HG03159 (cell line): ENCODE data around the gene ANKRD13B.

ENCODE experiments used
- ATAC-seq: cut with Tn5 transposase; IDR thresholded peaks from one replicate; pipeline ENCODE4 v1.9.1; 2021; ENCODE audit warnings: mild to moderate bottlenecking, moderate library complexity; ENCODE audit not compliant: unreplicated experiment

The ANKRD13B gene

DNA sequence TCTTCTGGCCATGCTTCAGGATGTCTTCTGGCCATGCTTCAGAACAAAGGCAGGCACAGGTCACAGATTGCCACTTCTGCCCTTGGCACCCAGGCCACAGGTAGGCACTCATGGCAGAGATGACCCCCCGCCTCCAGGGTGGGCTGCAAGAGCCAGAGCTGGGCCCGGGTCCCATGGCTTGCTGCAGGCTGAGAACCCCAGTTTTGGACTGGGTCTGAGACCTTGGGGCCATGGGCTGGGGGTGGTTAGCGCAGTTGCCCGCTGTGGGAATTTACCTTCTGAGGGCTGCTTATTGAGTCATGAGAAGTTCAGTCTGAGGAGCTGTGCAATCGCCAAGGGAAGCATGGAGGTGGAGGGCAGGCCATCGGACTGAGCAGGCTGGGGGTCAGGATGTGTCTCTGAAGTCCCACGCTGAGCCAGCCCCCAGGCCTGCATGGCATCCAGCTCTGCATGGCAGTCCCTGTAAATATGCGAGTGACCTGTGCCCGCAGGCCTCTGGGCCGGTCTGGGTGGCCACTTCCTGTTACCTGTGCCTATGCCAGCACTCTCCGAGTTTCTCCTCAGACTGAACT lies 1.7 kb downstream of the ANKRD13B start:
- ATAC-seq: no peak

DNA sequence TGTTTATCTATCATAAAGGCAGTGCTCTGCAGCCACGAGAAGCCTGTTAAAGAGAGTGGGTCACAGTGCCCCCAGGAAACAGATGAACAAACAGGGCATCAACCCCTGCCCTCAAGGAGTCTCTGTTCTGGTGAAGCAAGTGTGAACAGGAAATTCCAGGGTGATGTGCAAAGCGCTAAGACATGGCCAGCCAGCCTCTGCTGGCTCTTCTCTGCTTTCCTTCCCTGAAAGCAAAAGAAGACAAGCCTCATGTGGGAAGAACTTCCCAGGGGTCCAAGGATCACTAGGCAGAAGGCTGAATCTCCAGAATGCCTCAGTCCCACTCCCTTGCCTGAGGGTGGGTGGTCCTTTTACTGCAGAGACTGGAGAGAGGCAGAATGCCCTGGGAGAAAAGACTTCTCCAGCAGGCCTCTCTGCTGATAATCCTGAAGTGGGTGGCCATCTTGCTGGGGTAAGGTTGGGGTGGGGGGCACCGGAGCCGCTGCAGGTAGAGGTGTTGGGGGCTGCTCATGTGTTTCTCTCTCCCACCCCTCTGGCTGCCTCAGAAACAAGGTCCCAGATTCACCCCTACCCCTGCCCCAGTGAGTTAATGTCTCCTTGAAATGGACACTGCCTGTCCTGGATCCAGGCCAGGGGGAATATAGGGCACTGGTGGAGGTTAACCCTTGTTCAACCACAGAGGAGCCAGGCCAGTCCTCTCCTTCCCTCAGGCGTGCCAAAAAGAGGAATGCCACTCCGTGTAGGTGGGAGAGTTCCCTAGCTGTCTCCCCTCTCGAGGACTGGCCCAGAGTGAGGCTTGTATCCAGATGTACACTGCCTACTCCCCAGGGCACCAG lies 2.4 kb downstream of the ANKRD13B start:
- no peak for ATAC-seq

DNA sequence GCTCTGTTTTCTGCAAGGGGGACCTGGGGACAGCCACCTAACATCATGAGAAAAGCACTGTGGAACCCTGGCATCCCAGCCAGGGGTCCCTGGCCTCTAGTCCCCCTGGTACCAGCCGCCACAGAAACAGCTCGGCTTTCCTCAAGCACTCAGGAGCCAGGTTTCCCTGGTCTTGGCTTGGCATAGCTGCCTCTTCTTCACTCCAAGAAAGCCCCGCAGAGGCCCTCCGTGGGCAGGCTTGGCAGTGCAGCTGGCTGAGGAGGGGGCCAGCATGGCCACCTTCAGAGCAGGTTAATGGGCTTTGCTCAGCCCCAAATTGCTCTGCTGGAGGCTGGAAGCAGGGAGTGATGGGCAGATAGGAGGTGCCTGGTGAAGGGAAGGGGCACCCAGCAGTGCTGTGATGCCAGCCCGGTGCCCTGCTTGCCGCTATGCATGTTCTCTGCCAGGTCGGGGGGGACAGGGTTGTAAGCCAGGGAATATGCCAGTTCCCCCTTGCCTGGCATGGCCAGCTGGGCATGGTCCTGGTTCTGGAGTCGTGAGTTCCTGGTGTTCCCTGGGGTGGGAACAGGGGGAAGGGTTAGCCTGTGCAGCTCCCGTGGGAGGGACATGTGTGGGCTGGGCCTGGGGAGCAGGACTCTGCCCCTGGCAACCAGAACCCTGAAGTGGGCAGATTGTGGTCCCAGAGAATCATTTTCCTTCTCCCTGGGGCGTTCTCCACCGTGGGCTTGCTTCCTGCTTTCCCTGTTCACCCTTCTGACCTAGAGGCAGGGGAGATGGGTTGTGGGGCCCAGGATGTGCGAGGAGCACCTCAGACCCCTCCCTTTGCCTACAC lies 3.2 kb downstream of the ANKRD13B start:
- no peak for ATAC-seq

DNA sequence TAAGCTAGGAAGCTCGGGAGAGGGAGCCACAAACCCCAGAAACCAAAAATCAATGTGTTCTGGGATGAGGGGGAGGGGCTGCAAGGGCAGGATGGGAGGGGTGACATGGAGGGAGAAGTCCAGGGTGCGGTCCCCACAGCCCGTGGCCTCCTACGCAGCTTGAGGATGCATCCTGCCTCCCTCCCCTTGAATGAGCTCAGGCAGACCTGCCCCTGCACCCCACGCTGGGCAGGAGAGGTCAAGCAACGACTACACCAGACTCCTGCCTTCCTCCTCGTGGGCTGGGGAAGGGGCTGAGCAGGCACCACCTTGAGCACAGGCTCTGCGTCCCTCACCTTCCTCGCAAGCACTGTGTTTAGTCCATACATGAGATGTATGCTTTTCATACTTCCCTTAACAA lies 3.9 kb downstream of the ANKRD13B start:
- no peak for ATAC-seq

GRCh38 chr17:29597361-29598172 lies 4.6 kb downstream of the ANKRD13B start:
- ATAC-seq: no peak

- ATAC-seq: no peak
Observed at GRCh38 chr17:29603109-29603674, 10.3 kb downstream of the ANKRD13B start.

DNA sequence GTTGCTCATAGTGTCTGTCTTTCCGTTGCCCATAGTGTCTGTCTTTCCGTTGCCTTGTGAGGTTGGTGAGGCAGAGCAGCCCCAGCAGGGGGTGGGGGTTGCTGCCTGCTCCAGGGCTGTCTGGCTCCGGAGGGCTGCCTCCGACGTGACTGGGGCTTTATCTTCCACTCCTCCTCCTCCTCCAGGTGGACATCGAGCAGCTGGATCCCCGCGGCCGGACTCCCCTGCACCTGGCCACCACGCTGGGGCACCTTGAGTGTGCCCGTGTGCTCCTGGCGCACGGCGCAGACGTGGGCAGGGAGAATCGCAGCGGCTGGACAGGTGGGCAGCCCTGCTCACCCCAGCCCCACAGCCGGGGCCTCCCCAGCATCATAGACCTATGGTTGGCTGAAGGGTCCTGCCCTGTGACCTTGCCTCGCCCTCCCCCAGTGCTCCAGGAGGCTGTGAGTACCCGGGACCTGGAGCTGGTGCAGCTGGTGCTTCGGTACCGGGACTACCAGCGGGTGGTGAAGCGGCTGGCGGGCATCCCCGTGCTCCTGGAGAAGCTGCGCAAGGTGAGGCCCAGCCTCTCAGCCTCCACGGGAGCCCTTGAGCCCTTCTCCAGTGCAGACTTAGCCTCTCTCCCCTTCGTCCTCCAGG lies 14.7 kb downstream of the ANKRD13B start:
- no peak for ATAC-seq

- ATAC-seq: no peak
Observed at GRCh38 chr17:29608986-29609385, 16.1 kb downstream of the ANKRD13B start.

DNA sequence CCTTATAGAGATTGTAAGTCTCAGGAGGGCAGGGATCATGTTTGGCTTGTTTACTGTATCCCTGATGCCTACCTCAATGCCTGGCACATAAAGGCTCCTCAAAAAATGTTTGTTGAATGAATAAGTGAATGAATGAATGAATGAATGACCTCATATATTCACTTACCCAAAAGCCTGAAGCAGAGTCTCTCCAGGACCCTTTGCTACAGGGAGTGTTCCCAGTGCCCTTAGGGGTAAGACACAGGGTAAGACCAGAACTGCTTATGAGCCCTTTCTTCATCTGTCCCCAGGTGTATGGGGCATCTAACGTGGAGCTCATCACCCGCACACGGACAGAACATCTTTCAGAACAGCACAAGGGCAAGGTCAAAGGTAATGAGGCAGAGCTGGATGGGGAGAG lies 17.5 kb downstream of the ANKRD13B start:
- no peak for ATAC-seq

DNA sequence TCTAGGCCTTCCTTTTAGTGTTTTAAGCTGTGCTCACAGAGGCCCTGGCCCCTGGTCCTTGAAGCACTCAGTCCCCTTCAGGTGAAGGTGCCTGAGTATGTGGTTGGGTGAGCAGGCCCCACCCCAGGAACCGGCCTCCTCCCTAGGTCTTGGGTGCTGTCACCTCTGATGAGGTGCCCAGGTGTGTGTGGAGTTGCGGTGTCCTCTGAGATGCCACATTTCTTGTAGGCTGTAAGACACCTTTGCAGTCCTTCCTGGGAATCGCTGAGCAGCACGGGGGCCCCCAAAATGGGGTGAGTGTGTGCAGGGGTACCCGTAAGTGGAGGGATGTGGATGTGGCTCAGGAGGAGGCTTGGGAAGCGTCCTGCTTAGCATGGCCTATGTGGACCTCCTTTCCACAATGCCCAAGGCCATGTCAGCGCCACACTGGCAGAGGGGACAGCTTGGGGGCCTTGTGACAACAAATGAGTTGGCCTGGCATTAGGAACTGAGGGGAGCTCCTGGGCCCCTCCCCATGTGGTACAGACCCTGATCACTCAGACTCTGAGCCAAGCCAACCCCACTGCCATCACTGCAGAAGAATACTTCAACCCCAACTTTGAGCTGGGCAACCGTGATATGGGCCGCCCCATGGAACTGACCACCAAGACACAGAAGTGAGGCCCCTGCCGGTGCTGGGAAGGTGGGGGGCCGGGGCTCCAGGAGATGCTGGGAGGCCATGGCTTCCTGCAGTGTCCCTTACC lies 18.6 kb downstream of the ANKRD13B start:
- no peak for ATAC-seq

DNA sequence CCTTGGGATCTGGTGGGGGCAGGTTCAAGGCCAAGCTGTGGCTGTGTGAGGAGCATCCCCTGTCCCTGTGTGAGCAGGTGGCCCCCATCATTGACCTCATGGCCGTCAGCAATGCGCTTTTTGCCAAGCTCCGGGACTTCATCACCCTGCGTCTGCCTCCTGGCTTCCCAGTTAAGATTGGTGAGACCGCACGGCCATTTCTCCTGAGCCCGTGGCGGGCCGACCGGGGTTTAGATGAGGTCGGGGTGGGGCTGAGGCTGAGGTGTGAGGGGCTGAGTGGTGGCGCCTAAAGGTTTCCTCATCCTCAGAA lies 19.1 kb downstream of the ANKRD13B start:
- ATAC-seq: no peak

DNA sequence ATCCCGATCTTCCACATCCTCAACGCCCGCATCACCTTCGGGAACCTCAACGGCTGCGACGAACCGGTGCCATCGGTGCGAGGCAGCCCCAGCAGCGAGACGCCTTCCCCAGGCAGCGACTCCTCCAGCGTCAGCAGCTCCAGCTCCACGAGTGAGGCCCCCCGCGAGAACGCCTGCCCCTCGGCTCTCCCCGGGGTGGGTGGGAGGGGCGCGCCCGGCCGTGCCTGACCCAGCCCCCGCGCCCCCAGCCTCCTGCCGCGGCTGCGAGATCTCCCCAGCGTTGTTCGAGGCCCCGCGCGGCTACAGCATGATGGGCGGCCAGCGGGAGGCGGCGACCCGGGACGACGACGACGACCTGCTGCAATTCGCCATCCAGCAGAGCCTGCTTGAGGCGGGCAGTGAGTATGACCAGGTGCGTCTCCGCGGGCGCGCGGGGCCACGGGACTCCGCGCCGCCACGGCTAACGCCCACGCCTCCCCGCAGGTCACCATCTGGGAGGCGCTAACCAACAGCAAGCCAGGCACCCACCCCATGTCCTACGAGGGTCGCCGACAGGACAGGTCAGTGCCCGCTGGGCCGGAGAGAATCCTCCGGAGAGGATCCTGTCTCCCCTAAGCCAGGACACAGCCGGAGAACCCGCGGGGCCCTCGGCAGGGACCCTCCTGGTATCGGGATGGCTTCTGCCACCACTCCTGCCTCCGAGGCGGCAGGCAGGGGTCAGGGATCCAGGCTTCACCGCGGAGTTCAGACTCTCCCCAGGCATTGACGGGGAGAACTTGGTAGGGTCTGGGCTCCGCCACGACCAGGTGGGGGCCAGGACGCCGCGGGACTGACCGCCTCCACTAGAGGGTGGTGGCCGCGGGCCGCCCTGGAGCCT lies 19.7 kb downstream of the ANKRD13B start:
- no peak for ATAC-seq

DNA sequence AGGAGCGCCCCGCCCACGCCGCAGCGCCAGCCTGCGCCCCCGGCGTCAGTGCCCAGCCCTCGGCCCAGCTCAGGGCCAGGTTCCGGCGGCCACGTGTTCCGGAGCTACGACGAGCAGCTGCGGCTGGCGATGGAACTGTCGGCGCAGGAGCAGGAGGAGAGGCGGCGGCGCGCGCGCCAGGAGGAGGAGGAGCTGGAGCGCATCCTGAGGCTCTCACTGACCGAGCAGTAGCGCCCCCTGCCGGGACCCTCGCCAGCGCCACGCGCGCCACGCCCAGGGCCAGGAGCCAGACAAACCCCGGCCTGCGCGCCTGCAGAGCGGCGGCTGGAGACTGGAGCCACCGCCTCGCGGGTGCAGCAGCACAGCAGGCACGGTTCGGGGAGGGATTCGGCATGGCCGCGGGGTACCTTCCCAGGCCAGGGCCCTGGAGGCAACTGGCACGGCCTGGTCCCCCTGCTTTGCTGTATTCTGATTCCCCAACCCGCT lies 20.5 kb downstream of the ANKRD13B start:
- no peak for ATAC-seq

DNA sequence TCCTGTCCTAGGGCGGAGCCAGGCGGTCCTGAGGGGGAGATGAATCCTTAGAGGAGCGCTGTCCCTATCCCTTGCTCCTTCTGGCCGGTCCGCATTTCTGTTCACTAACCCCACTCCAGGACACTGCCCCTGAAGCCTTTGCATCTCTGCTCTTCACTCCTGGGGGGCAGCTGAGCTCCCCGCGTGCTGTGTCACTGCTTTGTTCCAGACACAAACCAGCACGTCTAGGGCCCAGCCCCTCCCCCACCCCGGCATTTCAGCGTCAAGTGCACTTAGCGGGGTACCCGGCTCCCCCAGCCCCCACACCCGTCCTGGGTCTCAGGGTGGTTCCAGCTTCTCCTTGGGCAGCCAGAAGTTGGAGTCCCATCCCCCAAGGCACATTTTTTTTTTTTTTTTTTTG lies 20.9 kb downstream of the ANKRD13B start:
- ATAC-seq: no peak

GRCh38 chr17:29614349-29615047 lies 21.6 kb downstream of the ANKRD13B start:
- no peak for ATAC-seq

DNA sequence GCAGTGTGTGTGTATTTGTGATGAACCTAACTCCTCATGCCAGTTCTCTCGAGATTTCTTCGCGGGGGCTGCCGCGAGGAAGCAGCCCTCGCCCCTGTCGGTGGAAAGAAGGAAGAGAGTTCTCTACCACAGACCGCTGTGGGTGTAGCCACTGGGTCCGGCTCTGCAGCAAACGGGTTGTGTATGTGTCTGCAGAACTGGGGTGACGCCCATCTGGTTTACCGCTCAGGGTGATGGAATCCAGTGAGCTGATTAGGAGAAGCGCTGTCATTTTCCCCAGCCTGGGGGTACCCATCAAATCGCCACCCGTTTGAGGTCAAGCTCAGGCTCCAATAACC lies 22.1 kb downstream of the ANKRD13B start:
- ATAC-seq: no peak

DNA sequence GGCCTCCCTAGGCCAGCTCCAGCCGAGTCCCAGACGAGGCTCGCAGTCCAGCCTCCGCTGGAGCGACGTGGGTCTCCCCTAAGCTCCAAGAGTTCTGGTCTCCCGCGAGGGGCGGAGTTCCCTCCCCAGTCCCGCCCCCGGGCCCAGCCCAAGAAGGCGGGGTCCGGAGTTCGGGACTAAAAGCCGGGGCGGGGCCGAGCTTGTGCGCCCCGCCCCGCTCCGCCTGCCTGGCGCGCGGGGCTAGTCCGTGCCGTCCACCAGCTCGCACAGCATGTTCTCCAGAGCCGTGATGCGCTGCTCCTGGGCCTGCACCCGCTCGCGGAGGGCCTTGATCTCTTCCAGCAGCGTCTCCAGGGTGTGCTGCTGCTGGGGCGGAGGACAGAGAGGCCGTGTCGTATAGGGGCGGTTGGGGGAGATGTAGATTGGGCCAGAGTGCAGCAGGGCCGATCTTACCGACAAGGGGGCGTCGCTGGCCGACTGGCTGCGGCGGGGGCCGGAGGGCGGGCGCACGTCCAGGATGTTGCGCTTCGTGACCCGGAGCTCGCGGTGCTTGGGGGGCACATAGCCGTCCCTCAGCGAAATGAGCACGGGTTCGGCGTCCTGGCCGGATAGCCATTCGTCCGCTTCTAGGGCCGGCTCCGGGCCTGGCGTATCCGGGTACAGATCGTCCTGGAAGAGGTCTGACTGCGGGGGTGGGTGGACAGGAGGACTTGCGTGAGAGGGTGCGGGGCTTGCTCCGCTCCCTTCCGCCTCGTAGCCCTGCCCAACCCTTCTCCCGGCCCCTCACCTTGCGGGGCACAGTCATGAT lies 22.8 kb downstream of the ANKRD13B start:
- peak; percentile 45 for ATAC-seq
